A549 (cell line): ENCODE data around the gene MADD. TPM values are rescaled to one million over a fixed set of nuclear protein-coding genes. Genes with fewer than 3 reads are reported as not detected.

Source experiments
- BHLHE40 ChIP-seq: IDR thresholded peaks from 2 replicates; pipeline ENCODE4 v1.6.1; 2012; ENCODE audit warnings: low read depth, low read length, inconsistent platforms
- CBX2 ChIP-seq: fragments of 200-600 bp; sonication (generic); IDR thresholded peaks from 2 replicates; pipeline ENCODE4 v1.6.1; 2016; ENCODE audit warnings: low read depth, mild to moderate bottlenecking, borderline replicate concordance
- CHD4 ChIP-seq: fragments of 200-600 bp; sonication (generic); IDR thresholded peaks from 2 replicates; pipeline ENCODE4 v1.6.1; 2016; ENCODE audit warnings: antibody characterized with exemption, mild to moderate bottlenecking, borderline replicate concordance
- CTCF ChIP-seq: fragments of >200 bp; sonication (Bioruptor Twin); formaldehyde crosslinking; IDR thresholded peaks from 3 replicates; pipeline ENCODE4 v1.5.1; 2016
- EHMT2 ChIP-seq: fragments of 200-600 bp; sonication (generic); IDR thresholded peaks from 2 replicates; pipeline ENCODE4 v1.6.1; 2016; ENCODE audit warnings: antibody characterized with exemption, low read depth, mild to moderate bottlenecking, moderate library complexity
- ELK1 ChIP-seq: fragments of 150-350 bp; IDR thresholded peaks from 2 replicates; pipeline ENCODE4 v1.6.1; 2014; ENCODE audit warnings: low read depth, mild to moderate bottlenecking, low read length
- FOXS1 ChIP-seq: fragments of 250-450 bp; sonication (Bioruptor Pico); IDR thresholded peaks from 2 replicates; pipeline ENCODE4 v1.5.0; 2020; ENCODE audit warnings: mild to moderate bottlenecking, moderate library complexity
- HDAC2 ChIP-seq: fragments of 200-600 bp; sonication (generic); IDR thresholded peaks from 2 replicates; pipeline ENCODE4 v1.6.1; 2016
- HES2 ChIP-seq: fragments of >200 bp; sonication (Bioruptor Twin); formaldehyde crosslinking; IDR thresholded peaks from 2 replicates; pipeline ENCODE4 v1.6.1; 2016
- HEYL ChIP-seq: fragments of 250-450 bp; sonication (Bioruptor Pico); IDR thresholded peaks from 2 replicates; pipeline ENCODE4 v1.8.0; 2021; ENCODE audit warnings: mild to moderate bottlenecking, moderate library complexity
- HOXA7 ChIP-seq: fragments of 250-450 bp; sonication (Bioruptor Pico); IDR thresholded peaks from 2 replicates; pipeline ENCODE4 v1.5.0; 2020; ENCODE audit warnings: mild to moderate bottlenecking, moderate library complexity
- JUN ChIP-seq, 2 experiments: fragments of >200 bp; sonication (Bioruptor Twin); formaldehyde crosslinking; IDR thresholded peaks; 2 replicates in 1 of 2; 3 replicates in 1 of 2; pipeline ENCODE4 v1.6.1; 2016 to 2017
- KDM1A ChIP-seq: fragments of 200-600 bp; sonication (generic); IDR thresholded peaks from 2 replicates; pipeline ENCODE4 v1.6.1; 2016; ENCODE audit warnings: low read depth, mild to moderate bottlenecking
- MAFK ChIP-seq: fragments of 450-650 bp; IDR thresholded peaks from 2 replicates; pipeline ENCODE4 v1.6.1; 2014; ENCODE audit not compliant: partially characterized antibody
- MAX ChIP-seq: IDR thresholded peaks from 2 replicates; pipeline ENCODE4 v1.6.1; 2012
- MYC ChIP-seq: IDR thresholded peaks from 2 replicates; pipeline ENCODE4 v1.6.1; 2012; ENCODE audit warnings: mild to moderate bottlenecking, inconsistent platforms, low read length, improper control_type of control experiment, borderline replicate concordance
- NR3C1 ChIP-seq: fragments of >200 bp; sonication (Bioruptor Twin); formaldehyde crosslinking; IDR thresholded peaks from 3 replicates; pipeline ENCODE4 v1.6.1; 2017
- PBX3 ChIP-seq: IDR thresholded peaks from 2 replicates; pipeline ENCODE4 v1.6.1; 2012
- POLR2A ChIP-seq: IDR thresholded peaks from 2 replicates; pipeline ENCODE4 v1.6.1; 2012; ENCODE audit warnings: mild to moderate bottlenecking, low read length
- TP53 ChIP-seq: fragments of 250-450 bp; sonication (Bioruptor Pico); IDR thresholded peaks from 2 replicates; pipeline ENCODE4 v1.5.0; 2021; ENCODE audit warnings: mild to moderate bottlenecking, moderate library complexity
- USF2 ChIP-seq: fragments of 450-650 bp; IDR thresholded peaks from 2 replicates; pipeline ENCODE4 v1.6.1; 2014; ENCODE audit warnings: antibody characterized with exemption
- ZC3H11A ChIP-seq: fragments of 450-650 bp; IDR thresholded peaks from 2 replicates; pipeline ENCODE4 v1.6.1; 2014; ENCODE audit warnings: antibody characterized with exemption, mild to moderate bottlenecking
- polyA plus RNA-seq, 4 experiments: library from polyadenylated mRNA; depleted of rRNA in 3 of 4; stranded (reverse); fragments of >200 nt; fragmentation: RNase III in 1 of 4; extraction: RNeasy Plus Mini Kit Qiagen cat#74134 plus additional on column Dnase treatment in 1 of 4; gene quantifications; 2 replicates in 3 of 4; 3 replicates in 1 of 4; pipeline ENCODE4 v1.2.3, GENCODE V29; 2011 to 2017

The MADD gene
- polyA plus RNA-seq, 2 of the 4 experiments (the other 2 are of a cell fraction): 16.7 to 25.2 TPM

GRCh38 chr11:47269002-47269828, 718 bp upstream of the MADD start (continued):
- no peak for TF ChIP-seq KDM1A
- no peak for TF ChIP-seq HOXA7 (CRISPR knock-in tag)
- no peak for TF ChIP-seq EHMT2
- TF ChIP-seq CTCF: no peak; the same call in 2 of the 3 replicates
- no peak for TF ChIP-seq CBX2
- peak; percentile 55 for TF ChIP-seq POLR2A
- TF ChIP-seq MAX: peak; percentile 92
- no peak for TF ChIP-seq MYC
- TF ChIP-seq TP53 (CRISPR knock-in tag): peak; percentile 79; the same call in 1 of the 2 replicates
- TF ChIP-seq NR3C1: no peak
- peak; percentile 88 to 90; a peak in 3 of 5 replicates for TF ChIP-seq JUN (IDR thresholded peaks at IDR 0.05)
- TF ChIP-seq HEYL (CRISPR knock-in tag): 0 out of 2 replicates have a peak, but pooled peaks have one; percentile 57
- no peak for TF ChIP-seq ZC3H11A
- TF ChIP-seq MAFK: no peak
- no peak for TF ChIP-seq FOXS1
- TF ChIP-seq HES2: no peak
- no peak for TF ChIP-seq USF2
- no peak for TF ChIP-seq ELK1
- TF ChIP-seq PBX3: no peak
- peak; percentile 46; the same call in 1 of the 2 replicates for TF ChIP-seq BHLHE40
- TF ChIP-seq HDAC2: no peak
- no peak for TF ChIP-seq CHD4
